HepG2 (cell line): Measurements from ENCODE around the gene NTN5. TPM values are rescaled to one million over a fixed set of nuclear protein-coding genes. Genes with fewer than 3 reads are reported as not detected.
A peak's percentile ranks its signal among the peaks of the same experiment; 100 is the strongest.
"Not testable (repeated sequence)": the region's sequence is repeated elsewhere in the genome, so short reads cannot be mapped to it uniquely, and the experiment has no call there.

ENCODE experiments used
- ATAC-seq: fragments of 200-7000 bp; cut with Tn5 transposase; 3 replicates; pipeline ENCODE4 v1.9.1; 2020; ENCODE audit warnings: mild to moderate bottlenecking, moderate library complexity
- BruUV-seq: library from RNA; stranded (reverse); fragments of 400-500 nt; replicated peaks from 2 replicates; lab custom pipeline; 2021; lab: Mats Ljungman, UMichigan
- CTCF ChIA-PET: fragments of 300-600 bp; formaldehyde crosslinking; extraction: SDS; loops from one replicate; lab custom pipeline; 2021; ENCODE audit warnings: low total read pairs, inconsistent platforms, low intra/inter-chr PET ratio; lab: Yijun Ruan, JAX
- POLR2A ChIA-PET: fragments of 350-600 bp; sonication (Branson Sonifier 250); formaldehyde crosslinking; loops from one replicate; lab custom pipeline; 2020; ENCODE audit warnings: antibody characterized with exemption, inconsistent platforms; lab: Yijun Ruan, JAX
- DNase-seq: peaks from one replicate; pipeline ENCODE4 v3.0.0-alpha.2; 2015; ENCODE audit warnings: low spot score
- FAIRE-seq: peaks from 3 replicates; lab custom pipeline; 2011; peaks lifted over from hg19 to GRCh38; lab: Jason Lieb, UNC
- H2AFZ ChIP-seq: one replicate; pipeline ENCODE4 v1.6.1; 2011; ENCODE audit warnings: low read length, inconsistent platforms
- H3K27ac ChIP-seq: fragments of 300-600 bp; 3 replicates; pipeline ENCODE4 v1.8.0; 2011; ENCODE audit warnings: mixed run types, mild to moderate bottlenecking, mixed read lengths, low read length, inconsistent platforms; ENCODE audit not compliant: insufficient read depth; ENCODE audit errors: extremely low read length
- H3K27me3 ChIP-seq, 2 experiments: fragments of 200-600 bp in 1 of 2; 2 replicates in 1 of 2; 3 replicates in 1 of 2; pipeline versions ENCODE4 v1.6.0 to v1.8.0; 2011; ENCODE audit warnings: low read length in 2 of 2, mild to moderate bottlenecking in 2 of 2, moderate library complexity in 2 of 2, inconsistent platforms in 1 of 2; ENCODE audit not compliant: insufficient read depth in 2 of 2, control insufficient read depth in 1 of 2
- H3K36me3 ChIP-seq, 2 experiments: fragments of 200-600 bp in 1 of 2; replicated peaks in 1 of 2; 2 replicates in 1 of 2; 3 replicates in 1 of 2; pipeline versions ENCODE4 v1.5.1 to v1.8.0; 2011; ENCODE audit warnings: low read length in 2 of 2, inconsistent platforms in 1 of 2; ENCODE audit not compliant: insufficient read depth in 2 of 2, control insufficient read depth in 1 of 2
- H3K4me1 ChIP-seq: 2 replicates; pipeline ENCODE4 v1.5.1; 2012; ENCODE audit warnings: low read length, inconsistent platforms; ENCODE audit not compliant: insufficient read depth
- H3K4me2 ChIP-seq: 2 replicates; pipeline ENCODE4 v1.6.0; 2011; ENCODE audit warnings: low read depth, low read length, inconsistent platforms
- H3K4me3 ChIP-seq, 3 experiments: fragments of 200-600 bp in 1 of 3; sonication (generic), shearing (Covaris generic) in 1 of 3; replicated peaks in 1 of 3; 2 replicates each; pipeline ENCODE4 v1.5.1; 2011 to 2016; ENCODE audit warnings: low read length in 3 of 3, inconsistent platforms in 2 of 3, low read depth in 2 of 3, mild to moderate bottlenecking in 2 of 3, control low read depth in 1 of 3, mixed read lengths in 1 of 3; ENCODE audit not compliant: insufficient read depth in 1 of 3
- H3K79me2 ChIP-seq: one replicate; pipeline ENCODE4 v1.6.1; 2011; ENCODE audit warnings: low read length, inconsistent platforms; ENCODE audit not compliant: insufficient read depth
- H3K9ac ChIP-seq: 2 replicates; pipeline ENCODE4 v1.6.0; 2011; ENCODE audit warnings: mild to moderate bottlenecking, low read depth, low read length, inconsistent platforms; ENCODE audit not compliant: insufficient read depth
- H3K9me3 ChIP-seq: 2 replicates; pipeline ENCODE4 v1.5.1; 2012; ENCODE audit warnings: mild to moderate bottlenecking, low read length
- H4K20me1 ChIP-seq: 2 replicates; pipeline ENCODE4 v1.6.0; 2011; ENCODE audit warnings: inconsistent platforms, mild to moderate bottlenecking, low read length, moderate library complexity; ENCODE audit not compliant: insufficient read depth
- AGO2 ChIP-seq: fragments of 200-400 bp; formaldehyde crosslinking; optimal IDR thresholded peaks from 2 replicates; pipeline ENCODE3; 2017; ENCODE audit warnings: mild to moderate bottlenecking, low read depth, low read length, moderate library complexity
- MED8 ChIP-seq: sonication (generic); formaldehyde crosslinking; IDR thresholded peaks from 2 replicates; pipeline ENCODE4 v1.8.1; 2023; ENCODE audit warnings: mild to moderate bottlenecking, missing genetic modification reagents; ENCODE audit not compliant: insufficient replicate concordance
- PAXIP1 ChIP-seq: sonication (generic); formaldehyde crosslinking; conservative IDR thresholded peaks from 2 replicates; pipeline ENCODE4 v1.4.0; 2020; ENCODE audit warnings: mild to moderate bottlenecking, missing genetic modification reagents, moderate library complexity
- PHF8 ChIP-seq: sonication (generic); formaldehyde crosslinking; IDR thresholded peaks from 2 replicates; pipeline ENCODE4 v1.5.0; 2020; ENCODE audit warnings: missing genetic modification reagents
- RBFOX2 ChIP-seq: fragments of 200-400 bp; formaldehyde crosslinking; IDR thresholded peaks from 2 replicates; pipeline ENCODE4 v1.6.1; 2017; ENCODE audit warnings: low read depth, mild to moderate bottlenecking, low read length
- TAF1 ChIP-seq: sonication (generic); formaldehyde crosslinking; IDR thresholded peaks from 2 replicates; pipeline ENCODE4 v1.4.0; 2020; ENCODE audit warnings: missing genetic modification reagents
- TFDP1 ChIP-seq: IDR thresholded peaks from 2 replicates; pipeline ENCODE4 v1.6.1; 2016; ENCODE audit warnings: missing compliant biosample characterization, missing genetic modification reagents, borderline replicate concordance
- ZBTB33 ChIP-seq: sonication (generic); formaldehyde crosslinking; IDR thresholded peaks from 2 replicates; pipeline ENCODE4 v1.4.0; 2020; ENCODE audit warnings: missing genetic modification reagents
- WGBS: methylation state at CpG from one replicate; pipeline ENCODE4 v1.1.6; 2017; ENCODE audit warnings: low lambda C conversion rate; 5-methylcytosine and 5-hydroxymethylcytosine counted together
- in situ Hi-C: cut with HindIII; loops from 2 replicates; pipeline ENCODE4 v1.10.0; 2017; ENCODE audit warnings: low pct_unique_long_range_greater_than_20kb; ENCODE audit not compliant: extremely low pct_ligation_motif_present
- intact Hi-C: fragments of 100-400 bp; cut with micrococcal nuclease; formaldehyde crosslinking; loops from one replicate; pipeline ENCODE4 v1.10.0; 2022; ENCODE audit not compliant: unreplicated experiment
- polyA plus RNA-seq, 8 experiments: library from polyadenylated mRNA; depleted of rRNA in 3 of 8; stranded (reverse) in 7 of 8; unstranded in 1 of 8; fragments of >200 nt; fragmentation: Illumina TruSeq in 4 of 8; extraction: Trizol in 4 of 8; gene quantifications; 2 replicates each; pipeline versions ENCODE4 v1.2.1 to v1.2.3, GENCODE V29; 2011 to 2016; ENCODE audit warnings: low read depth in 4 of 8, missing spikeins in 1 of 8, mixed read lengths in 1 of 8; ENCODE audit not compliant: insufficient read depth in 1 of 8
- total RNA-seq, 5 experiments: library from RNA; depleted of rRNA; stranded (reverse); fragments of >200 nt; fragmentation: Illumina TruSeq; extraction: Trizol; gene quantifications; 2 replicates each; pipeline ENCODE4 v1.2.3, GENCODE V29; 2016; ENCODE audit warnings: low read depth in 1 of 5

The NTN5 gene
- total and polyA plus RNA-seq, 2 of the 13 experiments (the other 11 are each of a cell fraction or from before 2014, with no cell fraction given): 0.05 TPM; not detected in 1

- H3K9me3 ChIP-seq, H3K36me3 ChIP-seq, ATAC-seq, H3K79me2 ChIP-seq, DNase-seq, FAIRE-seq, H4K20me1 ChIP-seq, intact Hi-C loops, H3K27me3 ChIP-seq, in situ Hi-C loops, H2AFZ ChIP-seq, CTCF ChIA-PET: not testable (repeated sequence)
- TSS peak; percentile 50 for BruUV-seq
- POLR2A ChIA-PET: interaction anchor here (0.7 to 6.3 kb wide), 2 partner anchors 20 to 215 kb away, joined by 3 to 40 read pairs; no protein-coding TSS in a partner anchor
- Histone ChIP-seq H3K9ac (peak overlapping the region; percentile 81; the same call in 1 of the 2 replicates), H3K27ac (peak overlapping the region; percentile 74), H3K4me3 (peak overlapping the region in 1 of 3 experiments; percentile 85; a peak in 2 of 6 replicates), H3K4me1 (peaks cover 56% of the 10 kb centered on the region), H3K4me2 (peak overlapping the region; percentile 99)
- 84% methylated on average over 13 of the region's 13 CpGs for WGBS
Measured at GRCh38 chr19:48718106-48718505, 45.3 kb upstream of the NTN5 start.

GRCh38 chr19:48716562-48717291 lies 43.9 kb upstream of the NTN5 start:
- intact Hi-C loops: no loop called here
- WGBS: 49% methylated on average over 9 of the region's 24 CpGs
- no peak overlapping the region for H2AFZ ChIP-seq
- in situ Hi-C loops: no loop called here
- ChIA-PET CTCF (no interaction called here), POLR2A (interaction anchor here (0.5 to 6.3 kb wide), 12 partner anchors 11 to 98 kb away, joined by 3 to 40 read pairs (median 3); partner anchors contain the start of genes FUT2, RPL18 and SPHK2)
- H3K27ac ChIP-seq: peak overlapping the region; percentile 53
- no peaks in the 10 kb centered on the region for H3K9me3 ChIP-seq
- peak overlapping the region; percentile 31 to 58 (median 43); a peak in 4 of 6 replicates for H3K4me3 ChIP-seq
- 0 out of 2 replicates have a peak overlapping the region, but pooled peaks have one; percentile 26 for H3K9ac ChIP-seq
- BruUV-seq: no TSS peak
- DNase-seq (no peak), FAIRE-seq (no peak), ATAC-seq (no peak)
- no peaks in the 10 kb centered on the region; a peak in 1 of 5 replicates for H3K27me3 ChIP-seq
- peaks cover 64% of the 10 kb centered on the region for H3K4me1 ChIP-seq
- peak overlapping the region; percentile 99 for H3K4me2 ChIP-seq
- H3K79me2 ChIP-seq: peaks cover 5% of the 10 kb centered on the region
- H4K20me1 ChIP-seq: no peaks in the 10 kb centered on the region
- H3K36me3 ChIP-seq: no peaks in the 10 kb centered on the region
- TF ChIP-seq PAXIP1: 0 out of 2 replicates have a peak, but pooled peaks have one; percentile 19
- TF ChIP-seq TFDP1: 0 out of 2 replicates have a peak, but pooled peaks have one; percentile 21
- no peak for TF ChIP-seq PHF8
- TF ChIP-seq TAF1 (CRISPR knock-in tag): 0 out of 2 replicates have a peak, but pooled peaks have one; percentile 21
- peak; percentile 53 for TF ChIP-seq RBFOX2
- TF ChIP-seq AGO2: peak; percentile 37
- TF ChIP-seq MED8 (CRISPR knock-in tag): no peak
- TF ChIP-seq ZBTB33: peak; percentile 36; the same call in 1 of the 2 replicates
